ENCODE data around the gene PAX4.
"Not testable (repeated sequence)": the region's sequence is repeated elsewhere in the genome, so short reads cannot be mapped to it uniquely, and the experiment has no call there.

The PAX4 gene

DNA sequence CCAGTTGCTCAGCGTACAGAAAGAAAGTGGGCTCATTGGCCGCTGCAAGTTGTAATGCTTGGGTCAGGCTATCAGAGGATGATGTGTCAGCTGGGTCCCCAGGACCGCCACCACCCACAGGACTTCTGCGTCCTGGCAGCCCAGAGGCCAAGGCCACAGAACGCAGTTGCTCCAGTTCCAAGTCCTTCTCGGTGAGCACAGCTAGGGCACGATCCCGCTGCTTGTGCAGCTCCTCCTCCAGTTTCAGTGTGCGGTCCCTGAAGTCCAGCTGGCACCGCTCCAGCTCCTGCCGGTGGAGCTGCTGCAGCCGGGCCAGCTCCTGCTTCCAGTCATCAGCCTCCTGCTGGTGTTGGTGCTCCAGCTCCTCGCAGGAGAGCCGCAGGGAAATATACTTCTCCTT, 35.6 kb downstream of the PAX4 start:
- no peak for TF ChIP-seq CTCF (IDR thresholded peaks at IDR 0.05; ENCODE audit: extremely low read depth, insufficient read depth, missing control alignments)
- no peak for DNase-seq (ENCODE audit: low spot score)
- in situ Hi-C loops (cut with MboI; ENCODE audit: low pct_unique_long_range_greater_than_20kb, low sequenced_read_pairs, unreplicated experiment) = no loop called here

DNA sequence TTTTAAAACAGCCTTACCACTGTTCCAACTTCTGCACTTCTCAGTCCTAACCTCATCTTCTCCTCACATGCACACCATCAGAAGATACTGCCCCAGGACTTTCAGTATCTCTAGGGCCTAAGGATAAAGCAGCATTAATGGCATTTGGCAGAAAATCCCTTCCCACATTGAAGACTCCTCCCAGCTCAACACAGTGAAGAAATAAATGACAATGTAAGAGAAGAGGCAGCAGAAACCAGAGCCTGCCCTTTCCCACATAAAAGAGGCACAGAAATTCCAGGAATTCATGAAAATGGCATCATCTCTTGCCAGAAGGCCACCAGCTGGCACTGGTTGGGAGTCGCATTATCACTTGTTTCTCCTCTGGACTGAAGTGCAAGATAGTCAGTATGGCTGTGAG, 36.2 kb downstream of the PAX4 start:
- DNase-seq (ENCODE audit: low spot score) = no peak
- TF ChIP-seq CTCF (IDR thresholded peaks at IDR 0.05; ENCODE audit: extremely low read depth, insufficient read depth, missing control alignments) = no peak
- in situ Hi-C loops (cut with MboI; ENCODE audit: low pct_unique_long_range_greater_than_20kb, low sequenced_read_pairs, unreplicated experiment) = no loop called here

- no peak for TF ChIP-seq CTCF (IDR thresholded peaks at IDR 0.05; ENCODE audit: extremely low read depth, insufficient read depth, missing control alignments)
- DNase-seq (ENCODE audit: low spot score) = no peak
- in situ Hi-C loops (cut with MboI; ENCODE audit: low pct_unique_long_range_greater_than_20kb, low sequenced_read_pairs, unreplicated experiment) = no loop called here
Observed at GRCh38 chr7:127580612-127581011, 37.3 kb downstream of the PAX4 start.

GRCh38 chr7:127578711-127579275, 39.1 kb downstream of the PAX4 start:
- no peak for TF ChIP-seq CTCF (IDR thresholded peaks at IDR 0.05; ENCODE audit: extremely low read depth, insufficient read depth, missing control alignments)
- in situ Hi-C loops (cut with MboI; ENCODE audit: low pct_unique_long_range_greater_than_20kb, low sequenced_read_pairs, unreplicated experiment) = no loop called here
- no peak for DNase-seq (ENCODE audit: low spot score)

DNA sequence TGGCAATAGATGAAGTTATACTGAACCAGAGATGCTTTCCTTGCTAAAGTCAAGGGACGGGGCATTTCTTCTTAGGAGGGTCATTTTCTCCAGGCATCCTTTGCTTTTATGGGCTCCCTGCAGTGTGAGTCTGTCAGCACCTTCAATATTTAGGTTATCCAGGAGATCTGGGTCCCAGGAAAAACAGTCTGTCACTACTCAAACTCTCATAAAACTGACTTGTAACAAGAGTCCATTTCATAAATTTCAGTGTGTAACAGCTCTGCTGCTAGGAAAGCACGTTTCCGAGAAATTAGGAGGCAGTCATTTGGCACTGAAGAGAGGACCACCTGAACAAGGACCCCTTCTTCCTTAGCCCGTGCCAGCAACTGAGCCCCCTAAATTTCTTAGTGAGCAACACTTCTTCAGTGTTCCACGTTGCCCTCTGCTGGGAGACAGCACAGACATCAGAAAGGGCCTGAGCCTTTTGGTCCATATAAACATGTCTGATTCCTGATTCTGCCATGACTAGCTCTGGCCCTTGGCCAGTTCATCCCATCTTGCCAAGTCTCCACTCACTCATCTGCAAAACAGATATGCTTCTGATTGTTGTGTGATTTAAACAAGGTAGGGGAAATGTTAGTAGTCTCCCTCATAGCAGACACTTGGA, 39.8 kb downstream of the PAX4 start:
- in situ Hi-C loops (cut with MboI; ENCODE audit: low pct_unique_long_range_greater_than_20kb, low sequenced_read_pairs, unreplicated experiment) = no loop called here
- no peak for DNase-seq (ENCODE audit: low spot score)
- peak; percentile 35 for TF ChIP-seq CTCF (IDR thresholded peaks at IDR 0.05; ENCODE audit: extremely low read depth, insufficient read depth, missing control alignments)

- TF ChIP-seq CTCF (IDR thresholded peaks at IDR 0.05; ENCODE audit: extremely low read depth, insufficient read depth, missing control alignments) = no peak
- in situ Hi-C loops (cut with MboI; ENCODE audit: low pct_unique_long_range_greater_than_20kb, low sequenced_read_pairs, unreplicated experiment) = no loop called here
- no peak for DNase-seq (ENCODE audit: low spot score)
Observed at GRCh38 chr7:127571741-127572505, 46.0 kb downstream of the PAX4 start.

DNA sequence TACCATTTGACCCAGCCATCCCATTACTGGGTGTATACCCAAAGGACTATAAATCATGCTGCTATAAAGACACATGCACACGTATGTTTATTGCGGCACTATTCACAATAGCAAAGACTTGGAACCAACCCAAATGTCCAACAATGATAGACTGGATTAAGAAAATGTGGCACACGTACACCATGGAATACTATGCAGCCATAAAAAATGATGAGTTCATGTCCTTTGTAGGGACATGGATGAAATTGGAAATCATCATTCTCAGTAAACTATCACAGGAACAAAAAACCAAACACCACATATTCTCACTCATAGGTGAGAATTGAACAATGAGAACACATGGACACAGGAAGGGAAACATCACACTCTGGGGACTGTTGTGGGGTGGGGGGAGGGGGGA, 49.9 kb downstream of the PAX4 start:
- DNase-seq (ENCODE audit: low spot score); in situ Hi-C loops (cut with MboI; ENCODE audit: low pct_unique_long_range_greater_than_20kb, low sequenced_read_pairs, unreplicated experiment): not testable (repeated sequence)
